Measurements from ENCODE around the gene RAB42. TPM values are rescaled to one million over a fixed set of nuclear protein-coding genes. Genes with fewer than 3 reads are reported as not detected.
"Not testable (repeated sequence)": the region's sequence is repeated elsewhere in the genome, so short reads cannot be mapped to it uniquely, and the experiment has no call there.

Gene RAB42
- polyA plus RNA-seq, 2 donors, result 0.51 to 0.96 TPM

GRCh38 chr1:28566931-28567330 is 25.1 kb upstream of the RAB42 start:
- H3K27me3 ChIP-seq (ENCODE audit: control insufficient read depth in 1 of 2, insufficient read depth in 2 of 2, low read length in 2 of 2), result no peaks in the 10 kb centered on the region

GRCh38 chr1:28571911-28572310 is 20.2 kb upstream of the RAB42 start:
- Histone ChIP-seq H3K4me3 (ENCODE audit: low read depth in 1 of 2, low read length in 2 of 2) (no peak overlapping the region), H3K27me3 (ENCODE audit: control insufficient read depth in 1 of 2, insufficient read depth in 2 of 2, low read length in 2 of 2) (no peaks in the 10 kb centered on the region), H3K27ac (ENCODE audit: low read depth in 2 of 2, low read length in 1 of 2) (no peak overlapping the region), H3K9me3 (ENCODE audit: control insufficient read depth in 2 of 2, insufficient read depth in 1 of 2, low read depth in 1 of 2, low read length in 1 of 2) (no peaks in the 10 kb centered on the region), H3K36me3 (ENCODE audit: control insufficient read depth in 2 of 2, insufficient read depth in 2 of 2, low read length in 1 of 2) (peaks cover 13 to 21% of the 10 kb centered on the region in 2 donors), H3K4me1 (ENCODE audit: control insufficient read depth in 2 of 2, insufficient read depth in 2 of 2, low read length in 1 of 2) (no peaks in the 10 kb centered on the region)
- WGBS, 2 donors, result 87 to 94% methylated on average over 4 of the region's 4 CpGs

More at GRCh38 chr1:28566931-28567330, 25.1 kb upstream of the RAB42 start:
- no peaks in the 10 kb centered on the region for H3K4me1 ChIP-seq (ENCODE audit: control insufficient read depth in 2 of 2, insufficient read depth in 2 of 2, low read length in 1 of 2)
- H3K27ac ChIP-seq (ENCODE audit: low read depth in 2 of 2, low read length in 1 of 2), result no peak overlapping the region
- WGBS, 2 donors, result 80 to 91% methylated on average over 2 of the region's 2 CpGs
- H3K9me3 ChIP-seq (ENCODE audit: control insufficient read depth in 2 of 2, insufficient read depth in 1 of 2, low read depth in 1 of 2, low read length in 1 of 2), result no peaks in the 10 kb centered on the region
- peaks cover 14 to 19% of the 10 kb centered on the region in 2 donors for H3K36me3 ChIP-seq (ENCODE audit: control insufficient read depth in 2 of 2, insufficient read depth in 2 of 2, low read length in 1 of 2)
- no peak overlapping the region for H3K4me3 ChIP-seq (ENCODE audit: low read depth in 1 of 2, low read length in 2 of 2)

- H3K36me3 ChIP-seq (ENCODE audit: control insufficient read depth in 2 of 2, insufficient read depth in 2 of 2, low read length in 1 of 2), result peaks cover 14 to 21% of the 10 kb centered on the region in 2 donors
- 86 to 90% methylated on average over 12 of the region's 12 CpGs for WGBS, 2 donors
- not testable (repeated sequence) for H3K4me3 ChIP-seq (ENCODE audit: low read depth in 1 of 2, low read length in 2 of 2); H3K9me3 ChIP-seq (ENCODE audit: control insufficient read depth in 2 of 2, insufficient read depth in 1 of 2, low read depth in 1 of 2, low read length in 1 of 2); H3K4me1 ChIP-seq (ENCODE audit: control insufficient read depth in 2 of 2, insufficient read depth in 2 of 2, low read length in 1 of 2); H3K27ac ChIP-seq (ENCODE audit: low read depth in 2 of 2, low read length in 1 of 2); H3K27me3 ChIP-seq (ENCODE audit: control insufficient read depth in 1 of 2, insufficient read depth in 2 of 2, low read length in 2 of 2)
Measured at GRCh38 chr1:28572891-28573290, 19.2 kb upstream of the RAB42 start.

GRCh38 chr1:28573564-28573963 is 18.5 kb upstream of the RAB42 start:
- 96 to 97% methylated on average over 11 of the region's 11 CpGs for WGBS, 2 donors
- Histone ChIP-seq H3K27me3 (ENCODE audit: control insufficient read depth in 1 of 2, insufficient read depth in 2 of 2, low read length in 2 of 2) (no peaks in the 10 kb centered on the region), H3K4me1 (ENCODE audit: control insufficient read depth in 2 of 2, insufficient read depth in 2 of 2, low read length in 1 of 2) (no peaks in the 10 kb centered on the region), H3K4me3 (ENCODE audit: low read depth in 1 of 2, low read length in 2 of 2) (no peak overlapping the region), H3K27ac (ENCODE audit: low read depth in 2 of 2, low read length in 1 of 2) (no peak overlapping the region), H3K36me3 (ENCODE audit: control insufficient read depth in 2 of 2, insufficient read depth in 2 of 2, low read length in 1 of 2) (peaks cover 14 to 23% of the 10 kb centered on the region in 2 donors), H3K9me3 (ENCODE audit: control insufficient read depth in 2 of 2, insufficient read depth in 1 of 2, low read depth in 1 of 2, low read length in 1 of 2) (no peaks in the 10 kb centered on the region)

- Histone ChIP-seq H3K36me3 (ENCODE audit: control insufficient read depth in 2 of 2, insufficient read depth in 2 of 2, low read length in 1 of 2) (peaks cover 9 to 25% of the 10 kb centered on the region in 2 donors), H3K9me3 (ENCODE audit: control insufficient read depth in 2 of 2, insufficient read depth in 1 of 2, low read depth in 1 of 2, low read length in 1 of 2) (no peaks in the 10 kb centered on the region), H3K4me3 (ENCODE audit: low read depth in 1 of 2, low read length in 2 of 2) (no peak overlapping the region), H3K4me1 (ENCODE audit: control insufficient read depth in 2 of 2, insufficient read depth in 2 of 2, low read length in 1 of 2) (peaks cover 0 to 5% of the 10 kb centered on the region in 2 donors), H3K27me3 (ENCODE audit: control insufficient read depth in 1 of 2, insufficient read depth in 2 of 2, low read length in 2 of 2) (no peaks in the 10 kb centered on the region), H3K27ac (ENCODE audit: low read depth in 2 of 2, low read length in 1 of 2) (peak overlapping the region in 1 of 2 donors; percentile 14)
- 83 to 86% methylated on average over 1 of the region's 1 CpG for WGBS, 2 donors
Measured at GRCh38 chr1:28577052-28577678, 14.9 kb upstream of the RAB42 start.

- H3K4me1 ChIP-seq (ENCODE audit: control insufficient read depth in 2 of 2, insufficient read depth in 2 of 2, low read length in 1 of 2), result peaks cover 0 to 5% of the 10 kb centered on the region in 2 donors
- H3K27me3 ChIP-seq (ENCODE audit: control insufficient read depth in 1 of 2, insufficient read depth in 2 of 2, low read length in 2 of 2), result no peaks in the 10 kb centered on the region
- H3K27ac ChIP-seq (ENCODE audit: low read depth in 2 of 2, low read length in 1 of 2), result no peak overlapping the region
- 55 to 68% methylated on average over 6 of the region's 6 CpGs for WGBS, 2 donors
- no peaks in the 10 kb centered on the region for H3K9me3 ChIP-seq (ENCODE audit: control insufficient read depth in 2 of 2, insufficient read depth in 1 of 2, low read depth in 1 of 2, low read length in 1 of 2)
- peaks cover 9 to 24% of the 10 kb centered on the region in 2 donors for H3K36me3 ChIP-seq (ENCODE audit: control insufficient read depth in 2 of 2, insufficient read depth in 2 of 2, low read length in 1 of 2)
- H3K4me3 ChIP-seq (ENCODE audit: low read depth in 1 of 2, low read length in 2 of 2), result no peak overlapping the region
Measured at GRCh38 chr1:28577738-28578536, 14.1 kb upstream of the RAB42 start.

GRCh38 chr1:28578696-28579218 is 13.3 kb upstream of the RAB42 start:
- Histone ChIP-seq H3K4me1 (ENCODE audit: control insufficient read depth in 2 of 2, insufficient read depth in 2 of 2, low read length in 1 of 2) (peaks cover 0 to 5% of the 10 kb centered on the region in 2 donors), H3K4me3 (ENCODE audit: low read depth in 1 of 2, low read length in 2 of 2) (no peak overlapping the region), H3K27me3 (ENCODE audit: control insufficient read depth in 1 of 2, insufficient read depth in 2 of 2, low read length in 2 of 2) (no peaks in the 10 kb centered on the region), H3K27ac (ENCODE audit: low read depth in 2 of 2, low read length in 1 of 2) (no peak overlapping the region), H3K9me3 (ENCODE audit: control insufficient read depth in 2 of 2, insufficient read depth in 1 of 2, low read depth in 1 of 2, low read length in 1 of 2) (no peaks in the 10 kb centered on the region), H3K36me3 (ENCODE audit: control insufficient read depth in 2 of 2, insufficient read depth in 2 of 2, low read length in 1 of 2) (peaks cover 9 to 22% of the 10 kb centered on the region in 2 donors)
- 64 to 67% methylated on average over 6 of the region's 6 CpGs for WGBS, 2 donors

- Histone ChIP-seq H3K27me3 (ENCODE audit: control insufficient read depth in 1 of 2, insufficient read depth in 2 of 2, low read length in 2 of 2) (no peaks in the 10 kb centered on the region), H3K27ac (ENCODE audit: low read depth in 2 of 2, low read length in 1 of 2) (no peak overlapping the region), H3K36me3 (ENCODE audit: control insufficient read depth in 2 of 2, insufficient read depth in 2 of 2, low read length in 1 of 2) (peaks cover 9 to 21% of the 10 kb centered on the region in 2 donors), H3K4me3 (ENCODE audit: low read depth in 1 of 2, low read length in 2 of 2) (peak overlapping the region; percentile 81 to 85), H3K9me3 (ENCODE audit: control insufficient read depth in 2 of 2, insufficient read depth in 1 of 2, low read depth in 1 of 2, low read length in 1 of 2) (no peaks in the 10 kb centered on the region), H3K4me1 (ENCODE audit: control insufficient read depth in 2 of 2, insufficient read depth in 2 of 2, low read length in 1 of 2) (peaks cover 0 to 5% of the 10 kb centered on the region in 2 donors)
- 73 to 75% methylated on average over 1 of the region's 1 CpG for WGBS, 2 donors
Measured at GRCh38 chr1:28579401-28579800, 12.7 kb upstream of the RAB42 start.

- H3K9me3 ChIP-seq (ENCODE audit: control insufficient read depth in 2 of 2, insufficient read depth in 1 of 2, low read depth in 1 of 2, low read length in 1 of 2), result no peaks in the 10 kb centered on the region
- H3K4me3 ChIP-seq (ENCODE audit: low read depth in 1 of 2, low read length in 2 of 2), result peak overlapping the region; percentile 81 to 85
- H3K27me3 ChIP-seq (ENCODE audit: control insufficient read depth in 1 of 2, insufficient read depth in 2 of 2, low read length in 2 of 2), result no peaks in the 10 kb centered on the region
- H3K36me3 ChIP-seq (ENCODE audit: control insufficient read depth in 2 of 2, insufficient read depth in 2 of 2, low read length in 1 of 2), result peaks cover 9 to 21% of the 10 kb centered on the region in 2 donors
- H3K27ac ChIP-seq (ENCODE audit: low read depth in 2 of 2, low read length in 1 of 2), result peak overlapping the region; percentile 90 to 95
- WGBS, 2 donors, result 0% methylated on average over 26 of the region's 26 CpGs
- peaks cover 0 to 5% of the 10 kb centered on the region in 2 donors for H3K4me1 ChIP-seq (ENCODE audit: control insufficient read depth in 2 of 2, insufficient read depth in 2 of 2, low read length in 1 of 2)
Measured at GRCh38 chr1:28580722-28581530, 11.1 kb upstream of the RAB42 start.
